Measurements from ENCODE around the gene CLIC4.
"Not testable (repeated sequence)": the region's sequence is repeated elsewhere in the genome, so short reads cannot be mapped to it uniquely, and the experiment has no call there.

The CLIC4 gene

GRCh38 chr1:24720152-24720551 is 25.1 kb upstream of the CLIC4 start:
- no peak for DNase-seq

GRCh38 chr1:24721533-24721932 is 23.7 kb upstream of the CLIC4 start:
- no peak for DNase-seq

GRCh38 chr1:24722073-24723035 is 22.9 kb upstream of the CLIC4 start:
- not testable (repeated sequence) for DNase-seq

- DNase-seq: no peak
These were observed 20.7 kb upstream of the CLIC4 start for GRCh38 chr1:24724345-24725208.

GRCh38 chr1:24725209-24725651 is 20.0 kb upstream of the CLIC4 start:
- DNase-seq: no peak

- no peak for DNase-seq
These were observed 18.5 kb upstream of the CLIC4 start for GRCh38 chr1:24726741-24727140.

- DNase-seq: no peak
These were observed 17.6 kb upstream of the CLIC4 start for GRCh38 chr1:24727501-24728216.

- no peak for DNase-seq
These were observed 16.3 kb upstream of the CLIC4 start for GRCh38 chr1:24728982-24729381.

GRCh38 chr1:24732186-24732885 is 12.9 kb upstream of the CLIC4 start:
- DNase-seq: no peak

GRCh38 chr1:24733342-24733741 is 11.9 kb upstream of the CLIC4 start:
- not testable (repeated sequence) for DNase-seq

GRCh38 chr1:24735156-24735508 is 10.1 kb upstream of the CLIC4 start:
- DNase-seq: no peak

- DNase-seq: peak; percentile 37
These were observed 9.5 kb upstream of the CLIC4 start for GRCh38 chr1:24735509-24736375.

GRCh38 chr1:24737368-24738117 is 7.7 kb upstream of the CLIC4 start:
- DNase-seq: no peak

GRCh38 chr1:24739241-24739640 is 6.0 kb upstream of the CLIC4 start:
- DNase-seq: no peak

GRCh38 chr1:24742090-24742938 is 2.9 kb upstream of the CLIC4 start:
- no peak for DNase-seq

GRCh38 chr1:24743404-24744211 is 1.6 kb upstream of the CLIC4 start:
- peak; percentile 74 for DNase-seq

GRCh38 chr1:24745711-24746413 is 615 bp downstream of the CLIC4 start:
- peak; percentile 1 for DNase-seq

All from NCI-H524 treated with DMSO at 0.1 percent for 48 hours (cell line).